Measurements from ENCODE around the gene OR2D2. TPM values are rescaled to one million over a fixed set of nuclear protein-coding genes. Genes with fewer than 3 reads are reported as not detected.
"Not testable (repeated sequence)": the region's sequence is repeated elsewhere in the genome, so short reads cannot be mapped to it uniquely, and the experiment has no call there.

OR2D2 gene, protein sequence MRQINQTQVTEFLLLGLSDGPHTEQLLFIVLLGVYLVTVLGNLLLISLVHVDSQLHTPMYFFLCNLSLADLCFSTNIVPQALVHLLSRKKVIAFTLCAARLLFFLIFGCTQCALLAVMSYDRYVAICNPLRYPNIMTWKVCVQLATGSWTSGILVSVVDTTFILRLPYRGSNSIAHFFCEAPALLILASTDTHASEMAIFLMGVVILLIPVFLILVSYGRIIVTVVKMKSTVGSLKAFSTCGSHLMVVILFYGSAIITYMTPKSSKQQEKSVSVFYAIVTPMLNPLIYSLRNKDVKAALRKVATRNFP
- not detected for total RNA-seq
- long read RNA-seq: 0 reads

- intact Hi-C loops (cut with DNase I): no loop called here
- no peak for ATAC-seq
Observed at GRCh38 chr11:6892400-6892799, at the start of gene OR2D2. OR2D2 (minus strand) TSS chr11:6892500; CDS start chr11:6892500, 0 bp downstream.

DNA sequence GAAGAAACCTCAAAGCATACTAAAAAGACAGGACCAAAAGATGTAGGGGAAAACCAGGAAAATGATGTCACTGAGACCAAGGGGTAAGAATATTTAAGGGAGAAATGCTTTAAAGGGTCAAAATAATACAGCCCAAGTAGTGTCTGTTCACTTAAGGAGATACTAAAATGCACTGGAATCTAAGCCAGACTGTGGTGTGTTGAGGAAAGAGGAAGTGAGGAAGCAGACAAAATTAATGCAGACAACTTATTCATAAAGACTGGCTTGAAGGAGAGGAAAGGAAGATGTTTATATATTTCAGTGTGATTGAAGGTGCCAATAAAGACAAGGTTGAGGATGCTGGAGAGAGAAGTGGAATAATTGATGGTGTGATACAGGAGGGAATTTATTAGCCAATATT, 49.7 kb upstream of the OR2D2 start:
- no peak for DNase-seq (ENCODE audit: missing footprints)
- intact Hi-C loops (cut with DNase I): no loop called here
- ATAC-seq: no peak

More at GRCh38 chr11:6892400-6892799, at the start of gene OR2D2:
- DNase-seq (ENCODE audit: missing footprints): no peak

- no peak for ATAC-seq
- intact Hi-C loops (cut with DNase I): no loop called here
- DNase-seq (ENCODE audit: missing footprints): no peak
Observed at GRCh38 chr11:6932145-6932544, 39.8 kb upstream of the OR2D2 start.

GRCh38 chr11:6931146-6931713, 38.9 kb upstream of the OR2D2 start:
- DNase-seq (ENCODE audit: missing footprints) (no peak), ATAC-seq (no peak)
- intact Hi-C loops (cut with DNase I): no loop called here

DNA sequence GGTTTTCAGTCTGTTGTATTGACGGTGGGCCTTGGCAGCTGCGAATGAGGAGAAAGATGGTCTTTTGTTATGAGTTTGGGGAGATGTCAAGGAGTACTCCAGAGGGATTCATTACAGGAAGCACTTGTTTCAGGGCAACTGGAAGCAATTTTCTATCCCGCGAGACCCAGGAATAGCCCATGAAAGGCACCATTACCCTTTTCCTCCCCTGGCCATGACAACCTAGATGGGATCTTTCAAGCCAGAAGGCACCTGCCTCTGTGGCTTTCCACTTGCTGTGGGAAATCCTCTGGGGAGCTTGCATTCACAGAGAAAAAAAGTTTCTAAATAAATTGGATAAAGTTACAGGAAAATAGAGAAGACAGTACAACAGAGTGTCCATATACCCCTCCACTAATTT, 36.6 kb upstream of the OR2D2 start:
- ATAC-seq (no peak), DNase-seq (ENCODE audit: missing footprints) (no peak)
- intact Hi-C loops (cut with DNase I): no loop called here

- intact Hi-C loops (cut with DNase I): no loop called here
- ATAC-seq: no peak
- no peak for DNase-seq (ENCODE audit: missing footprints)
Observed at GRCh38 chr11:6927030-6927617, 34.8 kb upstream of the OR2D2 start.

DNA sequence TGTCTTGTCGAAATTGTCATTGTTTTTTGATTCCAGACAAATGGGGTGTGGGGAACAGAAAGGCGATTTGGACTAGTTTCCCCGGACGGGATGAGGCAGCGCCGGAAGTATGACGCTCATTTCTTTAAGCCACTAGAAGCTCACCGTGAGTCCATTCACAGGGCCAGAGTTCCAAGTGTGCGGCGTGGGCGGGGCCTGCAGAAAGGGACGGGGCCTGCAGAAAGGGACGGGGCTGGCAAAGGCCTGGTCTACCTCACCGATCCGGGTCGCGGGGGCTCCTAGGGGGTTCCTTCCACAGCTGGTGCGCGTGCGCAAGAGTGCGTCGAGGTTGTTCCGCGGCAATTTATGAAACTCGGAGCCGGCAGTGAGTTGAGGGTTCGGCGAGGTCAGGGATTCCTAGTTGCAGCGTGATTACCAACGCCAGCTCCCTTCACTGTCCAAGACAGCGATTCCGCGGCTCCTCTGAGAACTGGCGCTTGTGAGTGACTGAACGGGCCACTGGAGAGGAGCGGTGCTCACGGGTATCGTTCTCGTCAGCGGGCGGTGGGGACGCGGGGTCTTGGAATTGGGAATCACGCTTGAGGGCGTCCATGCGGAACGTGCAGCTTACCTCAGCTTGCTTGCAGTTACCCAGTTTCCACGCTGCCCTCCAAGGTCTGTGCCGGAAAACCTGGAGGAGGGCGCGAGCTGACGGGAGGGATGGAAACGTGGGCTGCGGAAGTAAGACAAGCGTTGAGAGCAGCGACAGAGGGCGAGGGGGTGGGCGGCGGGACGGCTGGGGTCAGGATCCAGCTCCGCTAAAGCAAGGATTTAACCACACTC, 34.1 kb upstream of the OR2D2 start, which contains the start of gene ZNF215:
TSS of gene ZNF215 (plus strand) at position 219 of the 822 bp plus-strand sequence. CDS start 5,847 bp downstream, outside the sequence.
- ATAC-seq: peak; percentile 89
- intact Hi-C loops (cut with DNase I): no loop called here
- peak; percentile 88 for DNase-seq (ENCODE audit: missing footprints)

- no peak for DNase-seq (ENCODE audit: missing footprints)
Observed at GRCh38 chr11:6925636-6926207, 33.4 kb upstream of the OR2D2 start.

DNA sequence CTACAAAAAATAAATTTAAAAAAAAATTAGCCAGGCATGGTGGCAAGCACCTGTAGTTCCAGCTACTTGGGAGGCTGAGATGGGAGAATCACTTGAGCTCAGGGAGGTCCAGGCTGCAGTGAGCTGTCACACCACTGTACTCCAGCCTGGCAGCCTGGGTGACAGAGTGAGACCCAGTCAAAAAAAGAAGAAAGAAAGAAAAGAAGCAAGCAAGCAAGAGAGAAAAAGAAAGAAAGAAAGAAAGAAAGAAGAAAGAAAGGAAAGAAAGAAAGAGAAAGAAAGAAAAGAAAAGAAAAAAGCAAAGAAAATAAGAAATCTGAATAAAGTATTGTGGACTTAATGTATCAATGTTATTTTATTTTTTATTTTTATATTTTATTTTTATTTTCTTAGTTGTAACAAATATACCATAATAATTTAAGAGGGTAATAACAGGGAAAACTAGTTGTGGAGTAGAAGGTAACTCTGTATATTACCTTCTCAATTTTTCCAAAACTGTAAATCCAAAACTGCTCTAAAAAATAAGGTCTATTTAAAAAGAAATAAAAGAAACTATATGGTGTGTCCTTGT, 32.8 kb upstream of the OR2D2 start:
- intact Hi-C loops (cut with DNase I): no loop called here
- ATAC-seq: no peak

More at GRCh38 chr11:6925636-6926207, 33.4 kb upstream of the OR2D2 start:
- ATAC-seq: no peak
- intact Hi-C loops (cut with DNase I): no loop called here

GRCh38 chr11:6920702-6921101, 28.4 kb upstream of the OR2D2 start, which contains the start of gene OR2D3:
OR2D3 (plus strand) TSS chr11:6921002; CDS start chr11:6921002, 0 bp downstream.
- intact Hi-C loops (cut with DNase I): no loop called here
- no peak for ATAC-seq
- no peak for DNase-seq (ENCODE audit: missing footprints)

More for the DNA sequence above, 32.8 kb upstream of the OR2D2 start:
- no peak for DNase-seq (ENCODE audit: missing footprints)

- DNase-seq (ENCODE audit: missing footprints) (no peak), ATAC-seq (no peak)
- intact Hi-C loops (cut with DNase I): no loop called here
Observed at GRCh38 chr11:6919698-6920097, 27.4 kb upstream of the OR2D2 start.

- intact Hi-C loops (cut with DNase I): no loop called here
- ATAC-seq: no peak
Observed at GRCh38 chr11:6911948-6912347, 19.6 kb upstream of the OR2D2 start.

GRCh38 chr11:6911378-6911777, 19.1 kb upstream of the OR2D2 start:
- no peak for DNase-seq (ENCODE audit: missing footprints)
- ATAC-seq: no peak
- intact Hi-C loops (cut with DNase I): no loop called here

More at GRCh38 chr11:6911948-6912347, 19.6 kb upstream of the OR2D2 start:
- no peak for DNase-seq (ENCODE audit: missing footprints)

GRCh38 chr11:6904804-6905203, 12.5 kb upstream of the OR2D2 start:
- DNase-seq (ENCODE audit: missing footprints); intact Hi-C loops (cut with DNase I); ATAC-seq: not testable (repeated sequence)

DNA sequence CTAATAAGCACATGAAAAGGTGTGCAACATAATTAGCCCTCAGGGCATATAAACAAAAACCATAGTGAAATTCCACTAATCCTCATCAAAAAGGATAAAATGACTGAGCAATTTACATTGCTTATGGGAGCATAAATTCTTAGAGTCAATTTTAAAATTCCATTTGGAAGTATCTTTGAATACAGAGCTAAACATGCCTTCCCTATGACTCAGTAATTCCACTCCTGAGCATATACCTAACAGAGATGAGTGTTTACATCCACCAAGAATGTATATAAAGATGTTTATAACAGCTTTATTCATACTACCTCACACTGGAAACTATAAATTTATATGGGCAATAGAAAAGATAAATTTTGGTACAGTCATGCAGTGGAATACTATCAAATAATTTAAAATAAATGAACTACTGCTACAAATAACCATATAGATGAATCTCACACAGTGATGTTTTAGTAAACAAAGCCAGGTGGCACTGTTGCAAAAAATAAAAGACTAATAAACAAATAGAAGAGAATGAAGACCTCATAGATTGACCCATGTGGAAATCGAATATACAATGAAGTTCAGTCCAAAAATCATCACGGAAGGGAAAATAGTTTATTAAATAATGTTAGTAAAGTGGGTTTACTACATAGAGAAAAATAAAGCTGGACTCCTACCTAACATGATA, 8.2 kb upstream of the OR2D2 start:
- DNase-seq (ENCODE audit: missing footprints) (no peak), ATAC-seq (no peak)
- intact Hi-C loops (cut with DNase I): no loop called here

- ATAC-seq: no peak
- no peak for DNase-seq (ENCODE audit: missing footprints)
- intact Hi-C loops (cut with DNase I): no loop called here
Observed at GRCh38 chr11:6898911-6899310, 6.6 kb upstream of the OR2D2 start.

GRCh38 chr11:6895010-6895409, 2.7 kb upstream of the OR2D2 start:
- DNase-seq (ENCODE audit: missing footprints) (no peak), ATAC-seq (no peak)
- intact Hi-C loops (cut with DNase I): no loop called here

DNA sequence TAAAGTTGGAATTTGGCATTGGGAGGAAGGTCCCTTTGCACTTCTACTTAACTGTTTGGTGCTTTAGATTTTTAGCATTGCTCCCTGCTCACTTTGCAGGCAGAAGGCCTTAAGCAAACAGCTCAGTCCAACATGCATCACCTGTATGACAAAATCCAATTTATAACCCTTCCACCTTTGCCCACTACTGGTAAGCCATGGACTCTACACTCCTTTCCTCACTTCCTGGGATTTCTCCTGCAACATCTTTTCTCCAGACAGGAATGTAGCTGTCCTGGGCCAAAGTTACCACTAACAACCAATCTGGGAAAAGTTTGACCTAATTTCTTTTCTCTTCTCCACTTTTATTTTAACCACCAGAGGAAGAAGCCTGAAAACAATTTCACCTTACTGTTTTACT, 1.8 kb upstream of the OR2D2 start:
- ATAC-seq: no peak
- DNase-seq (ENCODE audit: missing footprints): no peak
- intact Hi-C loops (cut with DNase I): no loop called here

Measured in Right ventricle myocardium inferior (tissue), 1 donor.